HG03439 (cell line): ENCODE results near the gene ANO1.

ENCODE experiments used
- ATAC-seq: cut with Tn5 transposase; IDR thresholded peaks from one replicate; pipeline ENCODE4 v1.9.1; 2021; ENCODE audit warnings: mild to moderate bottlenecking, moderate library complexity; ENCODE audit not compliant: unreplicated experiment

Gene ANO1

GRCh38 chr11:70092959-70093715 lies 15.0 kb downstream of the ANO1 start:
- ATAC-seq = no peak

GRCh38 chr11:70095541-70096252 lies 17.6 kb downstream of the ANO1 start:
- no peak for ATAC-seq

DNA sequence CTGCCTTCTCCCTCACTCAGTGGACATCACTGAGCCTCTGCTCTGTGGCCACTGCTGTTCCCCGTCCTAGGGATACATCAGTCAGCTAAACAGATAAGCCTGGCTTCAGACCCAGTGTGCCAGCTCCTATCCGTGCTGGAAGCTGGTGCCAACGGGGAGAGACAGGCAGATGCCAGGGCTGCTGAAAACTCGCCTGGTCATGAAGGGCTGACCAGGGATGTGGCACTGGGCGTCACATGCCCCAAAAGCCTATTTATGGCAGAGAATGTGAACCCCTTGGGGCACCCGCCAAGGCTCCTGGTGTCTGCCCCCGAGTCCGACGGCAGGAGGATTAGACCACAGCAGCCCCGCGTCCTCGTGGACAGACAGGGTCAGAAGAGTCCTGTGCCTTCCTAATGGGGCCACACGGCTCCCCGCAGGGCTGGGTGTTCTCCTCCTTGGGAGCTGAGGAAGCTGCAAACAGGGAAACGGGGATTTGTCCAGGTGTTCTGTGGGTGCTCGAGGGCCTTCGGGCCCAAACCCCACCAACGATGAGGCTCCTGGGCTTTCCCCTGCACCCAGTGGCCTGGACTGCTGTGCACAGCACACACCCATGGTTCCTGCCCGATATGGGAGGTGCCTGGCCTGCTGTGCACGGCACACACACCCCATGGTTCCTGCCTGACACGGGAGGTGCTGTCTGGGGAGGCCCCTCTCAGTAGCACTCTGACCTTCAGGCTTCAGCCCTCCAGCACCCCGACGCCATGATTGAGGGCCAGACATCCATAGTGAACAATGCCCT lies 19.9 kb downstream of the ANO1 start:
- no peak for ATAC-seq

DNA sequence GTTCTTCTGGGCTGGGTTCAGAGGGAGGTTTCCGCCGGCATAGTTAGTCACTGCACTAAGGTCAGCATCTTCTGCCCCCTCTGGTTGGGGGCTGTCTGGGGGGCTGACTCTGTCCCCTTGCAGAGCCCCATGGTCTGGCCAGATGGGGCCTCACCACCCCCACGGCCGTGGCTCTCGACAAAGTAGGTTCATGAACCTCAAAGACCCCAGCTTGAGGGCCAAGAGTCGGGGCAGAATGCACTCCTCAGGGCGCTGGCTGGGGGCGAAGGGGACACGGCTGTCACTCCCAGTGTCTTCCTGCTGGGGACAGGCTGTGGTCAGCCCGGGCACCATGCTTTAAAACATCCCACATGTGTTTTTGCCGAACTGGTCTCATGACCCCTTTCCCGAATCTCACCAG lies 20.8 kb downstream of the ANO1 start:
- ATAC-seq = no peak

GRCh38 chr11:70099578-70100279 lies 21.6 kb downstream of the ANO1 start:
- ATAC-seq = no peak

DNA sequence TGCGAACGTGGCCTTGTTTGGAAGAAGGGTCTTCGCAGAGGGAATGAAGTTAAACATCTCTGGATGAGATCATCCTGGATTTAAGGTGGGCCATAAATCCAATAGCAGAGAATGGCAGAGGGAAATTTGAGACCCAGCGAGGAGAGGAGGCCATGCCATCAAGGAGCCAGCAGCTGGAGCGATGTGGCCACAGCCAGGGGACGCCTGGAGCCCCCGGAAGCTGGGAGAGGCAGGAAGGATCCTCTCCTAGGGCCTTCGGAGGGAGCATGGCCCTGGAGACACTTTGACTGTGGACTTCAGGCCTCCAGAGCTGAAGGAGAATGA lies 22.1 kb downstream of the ANO1 start:
- ATAC-seq = no peak

DNA sequence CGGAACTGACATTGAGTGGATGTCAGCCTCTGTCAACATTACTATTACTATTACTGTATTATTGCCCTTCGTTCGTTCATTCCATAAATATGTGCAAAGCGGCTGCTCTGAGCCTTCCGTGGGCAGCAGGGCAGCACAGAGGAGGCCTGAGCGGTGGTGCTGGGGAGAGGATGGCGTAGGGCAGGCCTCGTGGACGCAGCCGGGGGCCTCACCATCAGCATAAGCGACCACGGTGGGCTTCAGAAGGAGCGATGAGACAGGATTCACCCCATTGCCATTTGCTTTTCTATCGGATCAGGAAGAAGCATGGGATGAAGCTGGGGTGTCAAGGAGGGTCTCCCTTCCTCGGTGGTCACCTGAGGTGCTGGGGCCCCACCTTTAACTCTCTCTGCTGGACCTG lies 22.7 kb downstream of the ANO1 start:
- ATAC-seq = no peak

DNA sequence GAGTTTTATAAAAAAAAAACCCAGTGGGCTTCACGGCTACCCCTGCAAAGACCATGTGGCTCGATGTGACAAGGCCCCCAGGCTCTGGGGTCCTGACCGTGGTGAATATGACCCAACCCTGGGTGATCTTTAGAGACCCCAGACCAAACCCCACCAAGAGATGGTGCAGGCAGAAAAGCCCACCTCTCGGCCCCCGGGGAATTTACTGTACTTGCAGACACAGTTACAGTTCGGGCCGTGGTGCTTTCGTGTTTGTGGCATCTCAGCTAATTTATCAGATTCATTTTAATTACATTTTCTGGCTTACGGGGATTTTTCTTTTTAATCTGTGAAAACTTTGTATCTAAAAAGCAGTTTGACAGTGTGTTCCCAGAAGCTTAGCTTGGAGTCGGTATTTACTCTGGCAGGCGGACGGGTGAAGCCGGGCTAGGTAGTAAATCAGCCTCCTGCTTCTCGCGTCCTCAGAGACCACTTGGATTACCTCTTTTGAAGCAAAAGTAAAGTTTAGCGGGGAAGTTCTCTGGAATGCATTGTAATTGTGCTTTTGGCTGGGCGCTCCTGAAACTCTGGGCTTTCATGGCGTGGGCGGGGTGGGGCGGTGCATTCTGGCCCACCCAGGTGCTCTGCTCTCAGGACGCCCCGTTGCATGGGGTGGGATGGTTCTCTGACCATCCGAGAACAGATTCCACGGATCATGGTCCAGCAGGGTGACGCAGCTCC lies 25.3 kb downstream of the ANO1 start:
- no peak for ATAC-seq

DNA sequence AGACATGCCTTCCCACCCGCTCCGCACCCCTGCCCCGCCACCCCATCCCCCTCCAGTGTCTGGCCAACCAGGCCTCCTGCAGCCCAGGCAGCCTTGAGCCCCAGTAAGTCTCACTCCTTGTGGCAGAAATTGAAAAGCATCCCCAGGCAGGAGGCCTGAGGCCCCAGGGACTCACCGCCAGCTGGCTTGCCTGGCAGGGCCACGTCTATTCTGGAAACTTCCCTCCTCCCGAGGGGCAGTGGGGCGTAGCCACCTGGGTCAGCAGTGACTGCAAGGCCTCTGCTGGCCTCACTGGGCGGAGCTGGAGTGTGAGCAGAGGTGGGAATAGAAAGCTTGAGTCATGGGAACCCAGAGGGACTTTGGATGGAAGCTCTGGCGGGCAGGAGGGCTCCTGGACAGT lies 26.3 kb downstream of the ANO1 start:
- no peak for ATAC-seq

GRCh38 chr11:70104961-70105360 lies 26.8 kb downstream of the ANO1 start:
- ATAC-seq = no peak

GRCh38 chr11:70105369-70105754 lies 27.2 kb downstream of the ANO1 start:
- no peak for ATAC-seq

DNA sequence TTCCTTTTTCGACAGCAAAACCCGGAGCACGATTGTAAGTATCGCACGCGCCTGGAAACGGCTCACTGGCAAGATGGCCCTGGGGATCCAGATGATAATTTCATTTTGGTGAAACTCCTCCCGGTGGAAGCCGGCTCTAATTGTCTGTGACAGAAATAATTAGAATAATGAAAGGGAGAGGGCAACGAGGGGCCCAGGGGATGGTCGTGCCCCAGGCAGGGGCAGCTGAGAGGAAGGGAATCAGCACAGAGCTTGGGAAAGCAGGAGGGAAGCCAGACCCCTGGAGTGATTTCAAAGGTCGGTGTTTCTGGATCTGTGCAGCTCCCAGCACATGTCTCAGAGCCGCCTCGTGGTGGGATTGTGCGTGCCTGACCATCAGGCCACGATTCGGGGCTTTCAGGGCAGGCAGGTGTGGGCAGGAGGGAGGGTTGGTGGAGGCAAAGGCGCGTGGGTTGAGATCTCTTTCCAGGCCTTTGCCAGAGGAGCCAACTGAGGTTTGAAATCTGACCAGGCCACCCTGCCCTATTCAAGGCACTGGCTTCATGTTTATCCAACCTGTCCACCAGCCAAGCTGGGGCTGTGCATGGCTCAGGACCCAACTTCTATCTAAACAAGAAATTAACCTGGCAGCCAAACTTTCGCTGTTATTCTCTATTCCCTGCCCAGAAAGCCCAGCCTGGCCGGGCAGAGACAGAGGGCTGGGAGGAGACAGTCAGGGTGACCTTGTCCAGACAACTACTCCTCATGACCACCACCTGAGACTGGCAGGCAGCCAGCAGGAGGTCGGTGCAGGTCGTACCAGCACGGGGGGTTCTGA lies 27.8 kb downstream of the ANO1 start:
- no peak for ATAC-seq

- ATAC-seq = no peak
Measured at GRCh38 chr11:70106757-70107156, 28.6 kb downstream of the ANO1 start.

GRCh38 chr11:70107191-70107590 lies 29.1 kb downstream of the ANO1 start:
- ATAC-seq = no peak

DNA sequence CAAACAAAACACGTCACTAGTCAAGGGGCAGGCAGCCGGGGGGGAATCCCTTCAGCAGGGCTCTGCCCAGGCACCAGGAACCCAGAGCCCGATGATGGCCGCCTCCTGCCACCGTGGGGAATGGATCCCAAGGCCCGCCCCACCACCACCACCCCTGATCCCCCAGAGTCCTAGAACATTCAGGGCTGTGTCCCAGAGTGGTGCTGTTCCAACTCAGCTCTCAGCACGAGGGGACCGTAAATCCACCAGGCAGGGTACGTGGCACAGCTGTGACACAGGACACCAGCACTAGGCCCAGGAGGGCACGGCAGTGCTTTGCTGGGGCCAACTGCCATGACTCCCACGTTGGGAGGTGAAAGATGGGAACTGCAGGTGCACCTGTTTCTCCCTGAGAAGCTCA lies 29.6 kb downstream of the ANO1 start:
- no peak for ATAC-seq

- ATAC-seq = no peak
Measured at GRCh38 chr11:70108250-70108649, 30.1 kb downstream of the ANO1 start.

DNA sequence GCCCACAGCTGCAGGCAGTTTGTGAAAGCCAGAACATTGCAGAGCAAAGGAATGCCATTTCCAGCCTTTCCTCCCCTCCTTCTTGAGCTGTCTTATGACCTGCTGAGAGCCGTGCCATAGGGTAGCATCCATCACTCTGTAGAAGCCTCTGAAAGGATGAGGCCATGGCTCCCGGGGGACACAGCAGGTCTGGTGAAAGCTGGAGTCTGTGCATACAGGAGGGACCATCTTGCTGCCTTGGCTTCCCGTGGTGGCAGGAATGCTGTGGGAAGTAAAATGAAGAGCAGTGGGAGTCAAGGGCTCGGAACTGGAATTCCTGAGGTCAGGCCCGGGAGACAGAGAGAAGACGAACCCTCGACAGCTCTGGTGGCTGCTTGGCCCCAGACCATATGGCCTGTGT lies 30.9 kb downstream of the ANO1 start:
- no peak for ATAC-seq

DNA sequence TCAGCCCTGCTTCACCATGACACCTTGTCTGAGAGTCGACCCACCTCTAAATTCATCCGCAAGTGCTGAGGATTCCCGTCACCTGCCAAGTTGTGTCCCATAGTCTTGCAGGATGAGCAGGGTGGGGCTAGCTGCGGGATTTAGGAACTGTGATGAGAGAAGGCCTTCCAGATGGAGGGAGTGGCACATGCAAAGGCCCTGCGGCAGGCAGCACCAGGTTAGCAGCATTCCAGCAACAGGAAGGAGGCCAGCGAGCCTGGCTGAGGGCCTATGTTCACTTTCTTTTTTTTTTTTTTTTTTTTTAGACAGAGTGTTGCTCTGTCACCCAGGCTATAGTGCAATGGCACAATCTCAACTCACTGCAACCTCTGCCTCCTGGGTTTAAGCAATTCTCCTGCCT lies 31.8 kb downstream of the ANO1 start:
- ATAC-seq = no peak

- ATAC-seq = no peak
Measured at GRCh38 chr11:70110538-70111055, 32.5 kb downstream of the ANO1 start.
